IMR-90 (cell line): ENCODE measurements around the gene SCLY. TPM values are rescaled to one million over a fixed set of nuclear protein-coding genes. Genes with fewer than 3 reads are reported as not detected.

Experiments used
- ATAC-seq: fragments of 200-7000 bp; cut with Tn5 transposase; 2 replicates; pipeline ENCODE4 v1.9.1; 2020; ENCODE audit warnings: low read depth, mild to moderate bottlenecking, moderate library complexity
- BruUV-seq: library from RNA; stranded (reverse); fragments of 400-500 nt; replicated peaks from 2 replicates; lab custom pipeline; 2021; lab: Mats Ljungman, UMichigan
- CTCF ChIA-PET: fragments of 300-600 bp; formaldehyde crosslinking; extraction: SDS; loops from one replicate; lab custom pipeline; 2021; ENCODE audit warnings: antibody characterized with exemption; lab: Yijun Ruan, JAX
- POLR2A ChIA-PET: fragments of 300-600 bp; sonication (Branson Sonifier 250); formaldehyde crosslinking; loops from one replicate; lab custom pipeline; 2022; ENCODE audit warnings: antibody characterized with exemption; ENCODE audit not compliant: unreplicated experiment; lab: Charles Lee
- DNase-seq: peaks from one replicate; pipeline ENCODE4 v3.0.0; 2013
- H2AFZ ChIP-seq: replicated peaks from 2 replicates; pipeline ENCODE3; 2013; ENCODE audit warnings: low read length, mild to moderate bottlenecking; ENCODE audit not compliant: poor library complexity
- H2AK5ac ChIP-seq: 2 replicates; pipeline ENCODE4 v1.6.1; 2013; ENCODE audit warnings: low read depth, low read length, inconsistent platforms
- H2AK9ac ChIP-seq: replicated peaks from 2 replicates; pipeline ENCODE3; 2013; ENCODE audit warnings: mild to moderate bottlenecking, low read depth, low read length, moderate library complexity; ENCODE audit not compliant: poor library complexity
- H2BK120ac ChIP-seq: 2 replicates; pipeline ENCODE4 v1.6.1; 2013; ENCODE audit warnings: low read depth, low read length, inconsistent platforms
- H2BK15ac ChIP-seq: 3 replicates; pipeline ENCODE4 v1.6.1; 2013; ENCODE audit warnings: low read depth, low read length, inconsistent platforms
- H2BK20ac ChIP-seq: 2 replicates; pipeline ENCODE4 v1.6.1; 2013; ENCODE audit warnings: low read depth, mild to moderate bottlenecking, inconsistent platforms, low read length, moderate library complexity
- H2BK5ac ChIP-seq: 2 replicates; pipeline ENCODE4 v1.6.1; 2013; ENCODE audit warnings: mild to moderate bottlenecking, low read depth, low read length, inconsistent platforms; ENCODE audit not compliant: poor library complexity, severe bottlenecking
- H3K14ac ChIP-seq: replicated peaks from 2 replicates; pipeline ENCODE4 v1.6.1; 2013; ENCODE audit warnings: low read depth, low read length, inconsistent platforms
- H3K18ac ChIP-seq: 2 replicates; pipeline ENCODE4 v1.6.1; 2013; ENCODE audit warnings: low read depth, low read length, control low read depth
- H3K23ac ChIP-seq: 2 replicates; pipeline ENCODE4 v1.6.1; 2013; ENCODE audit warnings: low read depth, low read length, inconsistent platforms
- H3K27ac ChIP-seq: 2 replicates; pipeline ENCODE4 v1.5.1; 2013; ENCODE audit warnings: mild to moderate bottlenecking, control low read depth, low read length; ENCODE audit not compliant: insufficient read depth
- H3K27me3 ChIP-seq: 2 replicates; pipeline ENCODE4 v1.6.1; 2013; ENCODE audit warnings: low read length; ENCODE audit not compliant: control insufficient read depth, insufficient read depth
- H3K36me3 ChIP-seq: 2 replicates; pipeline ENCODE4 v1.6.1; 2013; ENCODE audit warnings: low read length, mixed read lengths; ENCODE audit not compliant: control insufficient read depth, insufficient read depth
- H3K4ac ChIP-seq: 2 replicates; pipeline ENCODE4 v1.6.1; 2013; ENCODE audit warnings: low read depth, low read length, inconsistent platforms
- H3K4me1 ChIP-seq: 2 replicates; pipeline ENCODE4 v1.6.1; 2013; ENCODE audit warnings: low read length, mixed read lengths; ENCODE audit not compliant: control insufficient read depth, insufficient read depth
- H3K4me2 ChIP-seq: 2 replicates; pipeline ENCODE4 v1.6.1; 2013; ENCODE audit warnings: low read depth, mild to moderate bottlenecking, control low read depth, low read length, moderate library complexity
- H3K4me3 ChIP-seq: 2 replicates; pipeline ENCODE4 v1.5.1; 2013; ENCODE audit warnings: low read depth, mild to moderate bottlenecking, control low read depth, low read length, moderate library complexity; ENCODE audit not compliant: insufficient read depth
- H3K56ac ChIP-seq: 2 replicates; pipeline ENCODE4 v1.6.1; 2013; ENCODE audit warnings: low read length, inconsistent platforms; ENCODE audit not compliant: insufficient read depth; ENCODE audit errors: extremely low read depth
- H3K79me1 ChIP-seq, 2 experiments: 2 replicates each; pipeline ENCODE4 v1.6.1; 2013; ENCODE audit warnings: low read length in 2 of 2, inconsistent platforms in 1 of 2, low read depth in 1 of 2
- H3K9ac ChIP-seq: 2 replicates; pipeline ENCODE4 v1.6.1; 2013; ENCODE audit warnings: low read depth, low read length, control low read depth
- H3K9me1 ChIP-seq: 2 replicates; pipeline ENCODE4 v1.6.1; 2013; ENCODE audit warnings: low read length, inconsistent platforms; ENCODE audit not compliant: insufficient read depth
- H3K9me3 ChIP-seq: 2 replicates; pipeline ENCODE4 v1.6.1; 2013; ENCODE audit warnings: low read length; ENCODE audit not compliant: control insufficient read depth, insufficient read depth
- H4K20me1 ChIP-seq: 2 replicates; pipeline ENCODE4 v1.6.1; 2013; ENCODE audit warnings: low read length, inconsistent platforms; ENCODE audit not compliant: insufficient read depth
- H4K5ac ChIP-seq: 2 replicates; pipeline ENCODE4 v1.6.1; 2013; ENCODE audit warnings: mild to moderate bottlenecking, low read depth, low read length, control low read depth
- H4K8ac ChIP-seq, 2 experiments: 2 replicates each; pipeline ENCODE4 v1.6.1; 2013; ENCODE audit warnings: low read depth in 2 of 2, low read length in 2 of 2, control low read depth in 1 of 2, inconsistent platforms in 1 of 2
- H4K91ac ChIP-seq: 2 replicates; pipeline ENCODE4 v1.6.1; 2013; ENCODE audit warnings: low read depth, low read length, inconsistent platforms; ENCODE audit not compliant: insufficient read depth
- BHLHE40 ChIP-seq: fragments of 150-350 bp; IDR thresholded peaks from 2 replicates; pipeline ENCODE4 v1.6.1; 2016; ENCODE audit warnings: mild to moderate bottlenecking, low read depth, low read length
- CEBPB ChIP-seq: IDR thresholded peaks from 2 replicates; pipeline ENCODE4 v1.6.1; 2012; ENCODE audit warnings: low read depth, low read length, improper control_type of control experiment
- CHD1 ChIP-seq: IDR thresholded peaks from 2 replicates; pipeline ENCODE4 v1.6.1; 2012; ENCODE audit warnings: low read depth, low read length, improper control_type of control experiment
- ELK1 ChIP-seq: fragments of 150-350 bp; IDR thresholded peaks from 2 replicates; pipeline ENCODE4 v1.6.1; 2016; ENCODE audit warnings: low read depth, mild to moderate bottlenecking, low read length, moderate library complexity, borderline replicate concordance
- MAFK ChIP-seq: IDR thresholded peaks from 2 replicates; pipeline ENCODE4 v1.6.1; 2012; ENCODE audit warnings: low read depth, low read length, improper control_type of control experiment
- MAZ ChIP-seq: IDR thresholded peaks from 2 replicates; pipeline ENCODE4 v1.6.1; 2012; ENCODE audit warnings: low read depth, mild to moderate bottlenecking, low read length, improper control_type of control experiment, moderate library complexity, borderline replicate concordance
- POLR2A ChIP-seq: IDR thresholded peaks from 2 replicates; pipeline ENCODE4 v1.6.1; 2012; ENCODE audit warnings: mild to moderate bottlenecking, low read depth, low read length
- RCOR1 ChIP-seq: IDR thresholded peaks from 2 replicates; pipeline ENCODE4 v1.6.1; 2012; ENCODE audit warnings: mild to moderate bottlenecking, low read length, improper control_type of control experiment; ENCODE audit not compliant: insufficient replicate concordance
- WGBS, 2 experiments: methylation state at CpG; one replicate each; pipeline versions ENCODE4 v1.1.5 to v1.1.7; 2013; ENCODE audit warnings: missing lambda C conversion rate in 2 of 2; ENCODE audit not compliant: insufficient read length in 1 of 2; ENCODE audit errors: extremely low coverage in 2 of 2; 5-methylcytosine and 5-hydroxymethylcytosine counted together
- dilution Hi-C: fragments of 300-500 bp; cut with HindIII; formaldehyde crosslinking; loops from one replicate; pipeline ENCODE4 v1.14.3; 2018; ENCODE audit warnings: low sequenced_read_pairs; ENCODE audit not compliant: unreplicated experiment
- in situ Hi-C: fragments of 300-500 bp; cut with MboI; formaldehyde crosslinking; loops from 3 replicates; pipeline ENCODE4 v1.14.3; 2019; ENCODE audit warnings: low sequenced_read_pairs, inconsistent platforms, mixed read lengths
- intact Hi-C: fragments of 100-400 bp; cut with micrococcal nuclease; formaldehyde crosslinking; loops from 2 replicates; pipeline ENCODE4 v1.10.0; 2022
- polyA plus RNA-seq, 3 experiments: library from polyadenylated mRNA; depleted of rRNA; stranded (reverse); fragments of >200 nt; gene quantifications; 2 replicates each; pipeline ENCODE4 v1.2.3, GENCODE V29; 2012; ENCODE audit warnings: low replicate concordance in 1 of 3
- total RNA-seq: library from RNA; depleted of rRNA; stranded (reverse); fragments of >200 nt; gene quantifications from 2 replicates; pipeline ENCODE4 v1.2.3, GENCODE V29; 2012

Gene SCLY
- total and polyA plus RNA-seq, 2 of the 4 experiments (the other 2 are of a cell fraction) = 8.6 to 10.5 TPM

- POLR2A ChIA-PET = no interaction called here
- Histone ChIP-seq H3K4me1 (no peaks in the 10 kb centered on the region), H2AK9ac (no peak overlapping the region), H3K56ac (no peak overlapping the region), H2BK120ac (no peak overlapping the region), H2AFZ (no peak overlapping the region), H3K4ac (no peak overlapping the region), H3K27ac (no peak overlapping the region), H4K91ac (no peak overlapping the region), H3K23ac (no peak overlapping the region), H3K4me3 (no peak overlapping the region), H2BK15ac (no peak overlapping the region), H4K20me1 (no peaks in the 10 kb centered on the region), H3K27me3 (no peaks in the 10 kb centered on the region; the same call in 1 of the 2 replicates), H3K36me3 (no peaks in the 10 kb centered on the region), H3K14ac (no peak overlapping the region), H3K4me2 (no peak overlapping the region), H2BK20ac (no peak overlapping the region), H4K5ac (no peak overlapping the region), H3K9me1 (no peaks in the 10 kb centered on the region), H2AK5ac (no peak overlapping the region), H2BK5ac (no peak overlapping the region), H3K9me3 (no peaks in the 10 kb centered on the region), H3K79me1 (no peaks in the 10 kb centered on the region), H3K9ac (no peak overlapping the region), H3K18ac (no peak overlapping the region), H4K8ac (no peak overlapping the region)
- 81% methylated on average over 5 of the region's 10 CpGs; no CpG with 5 or more reads in 1 of the 2 experiments for WGBS, 2 experiments
- TF ChIP-seq BHLHE40 (no peak), CEBPB (no peak), ELK1 (no peak), MAFK (no peak), MAZ (no peak), CHD1 (no peak), POLR2A (no peak), RCOR1 (no peak)
- ATAC-seq (no peak), DNase-seq (no peak)
- in situ Hi-C loops = no loop called here
- BruUV-seq = no TSS peak
- intact Hi-C loops = no loop called here
- CTCF ChIA-PET = no interaction called here
- dilution Hi-C loops = no loop called here
Measured at GRCh38 chr2:238099714-238100048, 38.9 kb downstream of the SCLY start.
